Right cardiac atrium (tissue), 5 donors: ENCODE measurements around the gene GPR143. TPM values are rescaled to one million over a fixed set of nuclear protein-coding genes. Genes with fewer than 3 reads are reported as not detected.

Experiments used
- ATAC-seq, 2 donors: fragments of 200-7000 bp; cut with Tn5 transposase; one replicate each; pipeline versions ENCODE4 v1.8.0 to v1.9.1; 2020; ENCODE audit warnings: moderate library complexity in 2 of 2, mild to moderate bottlenecking in 1 of 2
- DNase-seq, 3 donors: peaks; one replicate each; pipeline ENCODE4 v3.0.0-alpha.2; 2020
- H3K27ac ChIP-seq: one replicate; pipeline ENCODE4 v1.5.1; 2013; ENCODE audit warnings: mild to moderate bottlenecking, low read length, control low read depth, moderate library complexity
- H3K27me3 ChIP-seq: one replicate; pipeline ENCODE4 v1.6.1; 2013; ENCODE audit not compliant: control insufficient read depth, insufficient read depth
- H3K4me1 ChIP-seq: one replicate; pipeline ENCODE4 v1.6.1; 2013; ENCODE audit warnings: low read length; ENCODE audit not compliant: control insufficient read depth, insufficient read depth
- H3K4me3 ChIP-seq: one replicate; pipeline ENCODE4 v1.5.1; 2013; ENCODE audit warnings: low read length, control low read depth
- H3K9me3 ChIP-seq: one replicate; pipeline ENCODE4 v1.6.1; 2013; ENCODE audit warnings: low read length; ENCODE audit not compliant: control insufficient read depth
- WGBS: extraction: QIAGEN DNeasy Blood & Tissue Kit; methylation state at CpG from one replicate; pipeline ENCODE4 v1.1.7; 2013; 5-methylcytosine and 5-hydroxymethylcytosine counted together
- intact Hi-C, 4 donors: fragments of 100-400 bp; cut with DNase I; formaldehyde crosslinking; loops; one replicate each; pipeline versions ENCODE4 v1.11.0 to v1.14.0; 2022 to 2023
- polyA plus RNA-seq: library from polyadenylated mRNA; stranded (reverse); fragments of 200-250 nt; gene quantifications from one replicate; pipeline ENCODE4 v1.2.3, GENCODE V29; 2013
- total RNA-seq, 4 donors: library from RNA; stranded (reverse); fragmentation: NEBNext Ultra II Directional; extraction: Animal tissue kit (Norgen Biotek cat#: 25700); gene quantifications; one replicate each; pipeline ENCODE4 v1.2.1, GENCODE V29; 2021
- donor health status: healthy with polysubstance abuse.
- donor health status: DM: no; HTN: yes; CAD: no.
- donor health status: DM: no; HTN: no; CAD: no.
- donor health status: DM: no; HTN: yes; CAD: no; lungs with severe emphysema.
- donor health status: DM: yes; HTN: yes; CAD: no.

Gene GPR143
- total and polyA plus RNA-seq, 5 donors, result 0.14 to 0.28 (median 0.23) TPM; not detected in 1

- ATAC-seq (peak in 1 of 2 donors; percentile 74), DNase-seq (no peak)
- 39% methylated on average over 6 of the region's 6 CpGs for WGBS
- intact Hi-C loops, result no loop called here
- Histone ChIP-seq H3K27ac (no peak overlapping the region), H3K9me3 (no peaks in the 10 kb centered on the region), H3K4me3 (no peak overlapping the region), H3K4me1 (no peaks in the 10 kb centered on the region), H3K27me3 (no peaks in the 10 kb centered on the region)
Observed at GRCh38 chrX:9767375-9767774, 1.7 kb upstream of the GPR143 start.

GRCh38 chrX:9765072-9765736, 443 bp downstream of the GPR143 start:
- intact Hi-C loops, result no loop called here
- DNase-seq (no peak), ATAC-seq (peak in 1 of 2 donors; percentile 52)
- Histone ChIP-seq H3K9me3 (no peaks in the 10 kb centered on the region), H3K4me3 (no peak overlapping the region), H3K27me3 (no peaks in the 10 kb centered on the region), H3K4me1 (no peaks in the 10 kb centered on the region), H3K27ac (no peak overlapping the region)
- WGBS, result 17% methylated on average over 67 of the region's 67 CpGs

- ATAC-seq (no peak), DNase-seq (no peak)
- intact Hi-C loops, result no loop called here
- no peaks in the 10 kb centered on the region for H3K27me3 ChIP-seq
- peaks cover 2% of the 10 kb centered on the region for H3K9me3 ChIP-seq
- no peak overlapping the region for H3K4me3 ChIP-seq
- no peak overlapping the region for H3K27ac ChIP-seq
- WGBS, result 45% methylated on average over 8 of the region's 8 CpGs
- no peaks in the 10 kb centered on the region for H3K4me1 ChIP-seq
Observed at GRCh38 chrX:9759337-9759736, 6.3 kb downstream of the GPR143 start.

- Histone ChIP-seq H3K4me3 (no peak overlapping the region), H3K4me1 (no peaks in the 10 kb centered on the region), H3K27ac (no peak overlapping the region), H3K27me3 (no peaks in the 10 kb centered on the region), H3K9me3 (peaks cover 2% of the 10 kb centered on the region)
- ATAC-seq, result no peak
- no peak for DNase-seq
- intact Hi-C loops, result no loop called here
- 39% methylated on average over 4 of the region's 4 CpGs for WGBS
Observed at GRCh38 chrX:9758021-9758638, 7.5 kb downstream of the GPR143 start.

- no peak for DNase-seq
- H3K27me3 ChIP-seq, result no peaks in the 10 kb centered on the region
- 95% methylated on average over 7 of the region's 7 CpGs for WGBS
- intact Hi-C loops, result no loop called here
- peaks cover 2% of the 10 kb centered on the region for H3K9me3 ChIP-seq
- no peak for ATAC-seq
- H3K4me1 ChIP-seq, result no peaks in the 10 kb centered on the region
- H3K27ac ChIP-seq, result no peak overlapping the region
- H3K4me3 ChIP-seq, result no peak overlapping the region
Observed at GRCh38 chrX:9757366-9757765, 8.3 kb downstream of the GPR143 start.

GRCh38 chrX:9749146-9749692, 16.4 kb downstream of the GPR143 start:
- Histone ChIP-seq H3K27me3 (no peaks in the 10 kb centered on the region), H3K9me3 (no peaks in the 10 kb centered on the region), H3K4me1 (no peaks in the 10 kb centered on the region), H3K27ac (no peak overlapping the region), H3K4me3 (no peak overlapping the region)
- ATAC-seq (no peak), DNase-seq (no peak)
- intact Hi-C loops, result no loop called here
- 56% methylated on average over 11 of the region's 11 CpGs for WGBS

GRCh38 chrX:9747644-9748043, 18.0 kb downstream of the GPR143 start:
- intact Hi-C loops, result no loop called here
- ATAC-seq (no peak), DNase-seq (no peak)
- no peaks in the 10 kb centered on the region for H3K9me3 ChIP-seq
- no peaks in the 10 kb centered on the region for H3K4me1 ChIP-seq
- H3K27ac ChIP-seq, result no peak overlapping the region
- no peaks in the 10 kb centered on the region for H3K27me3 ChIP-seq
- WGBS, result 87% methylated on average over 4 of the region's 4 CpGs
- H3K4me3 ChIP-seq, result no peak overlapping the region

- intact Hi-C loops, result no loop called here
- no peaks in the 10 kb centered on the region for H3K27me3 ChIP-seq
- 41% methylated on average over 3 of the region's 3 CpGs for WGBS
- no peak overlapping the region for H3K4me3 ChIP-seq
- H3K9me3 ChIP-seq, result no peaks in the 10 kb centered on the region
- DNase-seq (no peak), ATAC-seq (peak; percentile 45 to 87)
- H3K4me1 ChIP-seq, result no peaks in the 10 kb centered on the region
- H3K27ac ChIP-seq, result peak overlapping the region; percentile 68
Observed at GRCh38 chrX:9746148-9746888, 19.3 kb downstream of the GPR143 start.

GRCh38 chrX:9745417-9746115, 20.1 kb downstream of the GPR143 start:
- Histone ChIP-seq H3K9me3 (no peaks in the 10 kb centered on the region), H3K27me3 (no peaks in the 10 kb centered on the region), H3K27ac (peak overlapping the region; percentile 7), H3K4me3 (no peak overlapping the region), H3K4me1 (no peaks in the 10 kb centered on the region)
- intact Hi-C loops, result no loop called here
- WGBS, result 47% methylated on average over 11 of the region's 11 CpGs
- ATAC-seq (peak; percentile 78 to 92), DNase-seq (peak in 1 of 3 donors; percentile 30)

GRCh38 chrX:9739130-9739529, 26.5 kb downstream of the GPR143 start:
- 94% methylated on average over 5 of the region's 5 CpGs for WGBS
- Histone ChIP-seq H3K4me1 (no peaks in the 10 kb centered on the region), H3K9me3 (no peaks in the 10 kb centered on the region), H3K27me3 (no peaks in the 10 kb centered on the region), H3K27ac (no peak overlapping the region), H3K4me3 (no peak overlapping the region)
- DNase-seq (no peak), ATAC-seq (no peak)
- intact Hi-C loops, result no loop called here
